Tongue (tissue), 2 donors: ENCODE measurements around the gene SRSF10. TPM values are rescaled to one million over a fixed set of nuclear protein-coding genes. Genes with fewer than 3 reads are reported as not detected.
"Not testable (repeated sequence)": the region's sequence is repeated elsewhere in the genome, so short reads cannot be mapped to it uniquely, and the experiment has no call there.

Experiments
- DNase-seq: peaks from one replicate; pipeline ENCODE4 v3.0.0-alpha.2; 2015
- total RNA-seq: library from RNA; depleted of rRNA; stranded (reverse); fragments of >200 nt; gene quantifications from one replicate; pipeline ENCODE4 v1.2.3, GENCODE V29; 2014

The SRSF10 gene
- 127 TPM for total RNA-seq

DNA sequence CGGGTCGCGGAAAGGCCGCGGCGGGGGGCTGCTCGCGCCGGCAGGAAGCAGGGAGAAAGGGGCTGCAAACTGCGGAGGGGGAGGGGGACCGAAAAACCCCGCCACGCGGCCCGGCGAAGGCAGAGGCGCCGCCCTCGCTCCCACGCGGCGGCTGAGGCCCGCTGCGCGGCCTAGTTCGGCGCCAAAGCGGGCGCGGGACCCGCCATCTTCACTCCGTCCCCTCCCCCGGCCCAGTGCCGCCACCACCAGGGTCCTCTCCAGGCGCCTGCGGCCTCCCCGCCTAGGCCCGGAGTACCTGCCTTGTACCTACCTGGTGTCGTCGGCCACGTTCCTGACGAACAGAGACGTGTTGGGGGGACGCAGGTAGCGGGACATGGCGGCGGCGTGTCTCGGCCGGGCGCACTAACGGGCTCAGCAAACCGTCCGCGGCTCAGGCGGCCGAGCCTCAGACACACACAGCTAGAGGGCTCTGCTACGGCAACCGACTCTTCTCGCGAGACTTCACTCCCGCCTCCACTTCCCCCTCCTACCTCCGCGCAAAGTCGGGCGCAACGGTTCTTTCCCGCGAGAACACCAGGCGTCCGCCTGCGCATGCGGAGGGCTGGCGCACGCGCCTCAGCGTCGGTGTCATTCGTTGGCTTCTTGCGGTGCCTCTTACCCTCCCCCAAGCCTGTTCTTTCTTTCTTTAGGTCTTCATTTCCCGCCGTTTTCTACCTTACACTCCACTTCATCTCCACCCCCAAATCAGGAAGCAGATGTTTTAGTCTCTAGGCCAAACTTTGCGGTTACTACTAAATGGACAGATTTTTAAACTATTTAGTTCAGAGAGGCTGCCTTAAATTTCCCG is at the start of gene SRSF10:
TSS of gene SRSF10 (minus strand) at position 447 of the 847 bp plus-strand sequence. CDS start at position 375, 72 bp downstream.
- peak; percentile 100 for DNase-seq

- peak; percentile 65 for DNase-seq
Measured at GRCh38 chr1:24027838-24028468, 47.8 kb upstream of the SRSF10 start.

- DNase-seq = no peak
Measured at GRCh38 chr1:24022581-24023361, 42.6 kb upstream of the SRSF10 start.

GRCh38 chr1:24021403-24022266 is 41.5 kb upstream of the SRSF10 start:
- no peak for DNase-seq

- no peak for DNase-seq
Measured at GRCh38 chr1:24020470-24020869, 40.3 kb upstream of the SRSF10 start.

DNA sequence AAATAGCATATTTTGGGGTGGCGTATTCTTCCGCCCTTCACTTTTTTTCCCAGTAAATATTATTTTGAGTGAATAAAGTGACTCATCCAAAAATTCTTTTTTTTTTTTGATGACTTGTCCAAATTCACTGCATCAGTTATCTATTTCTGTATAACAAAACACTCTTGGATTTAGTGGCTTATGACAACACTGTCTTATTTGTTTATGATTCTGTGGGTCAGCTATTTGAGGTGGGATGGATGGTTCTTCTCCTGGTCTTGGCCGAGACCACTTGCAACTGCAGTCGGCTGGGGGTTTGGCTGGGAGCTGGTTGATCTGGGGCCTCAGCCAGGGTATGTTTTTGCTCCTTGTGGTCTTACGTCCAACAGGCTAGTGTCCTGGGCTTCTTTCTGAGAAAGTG is 39.9 kb upstream of the SRSF10 start:
- peak; percentile 43 for DNase-seq

- DNase-seq = peak; percentile 97
Measured at GRCh38 chr1:24018611-24019580, 38.8 kb upstream of the SRSF10 start.

GRCh38 chr1:24015221-24016210 is 35.4 kb upstream of the SRSF10 start:
- DNase-seq = peak; percentile 84

DNA sequence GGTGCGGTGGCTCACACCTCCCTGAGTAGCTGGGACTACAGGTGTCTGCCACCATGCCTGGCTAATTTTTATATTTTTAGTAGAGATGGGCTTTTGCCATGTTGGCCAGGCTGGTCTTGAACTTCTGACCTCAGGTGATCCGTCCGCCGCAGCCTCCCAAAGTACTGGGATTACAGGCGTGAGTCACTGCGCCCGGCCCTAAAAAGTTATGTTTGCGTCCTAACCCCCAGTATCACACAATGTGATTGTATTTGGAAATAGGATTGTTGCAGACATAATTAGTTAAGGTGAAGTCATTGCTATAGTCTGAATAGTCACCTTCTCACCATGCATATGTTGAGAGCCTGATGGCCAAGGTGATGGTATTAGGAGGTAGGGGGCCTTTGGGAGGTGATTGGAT is 32.8 kb upstream of the SRSF10 start:
- not testable (repeated sequence) for DNase-seq

DNA sequence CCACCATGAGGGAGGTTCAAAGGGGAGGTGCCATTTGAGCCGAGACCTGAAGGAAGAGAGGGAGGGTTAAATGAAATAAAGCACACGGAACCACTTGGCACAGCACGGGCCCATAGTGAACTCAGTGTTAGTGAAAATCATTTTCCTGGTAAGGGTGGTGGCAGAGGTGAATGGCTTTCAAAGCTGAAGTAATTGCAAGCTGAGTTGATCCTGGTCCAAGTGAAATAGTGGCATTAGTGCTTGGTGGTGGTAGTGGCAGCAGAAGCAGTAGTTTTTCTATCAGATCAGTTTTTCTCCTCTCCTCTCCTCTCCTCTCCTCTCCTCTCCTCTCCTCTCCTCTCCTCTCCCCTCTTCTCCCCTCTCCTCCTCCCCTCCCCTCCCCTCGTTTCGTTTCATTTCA is 30.5 kb upstream of the SRSF10 start:
- no peak for DNase-seq

DNA sequence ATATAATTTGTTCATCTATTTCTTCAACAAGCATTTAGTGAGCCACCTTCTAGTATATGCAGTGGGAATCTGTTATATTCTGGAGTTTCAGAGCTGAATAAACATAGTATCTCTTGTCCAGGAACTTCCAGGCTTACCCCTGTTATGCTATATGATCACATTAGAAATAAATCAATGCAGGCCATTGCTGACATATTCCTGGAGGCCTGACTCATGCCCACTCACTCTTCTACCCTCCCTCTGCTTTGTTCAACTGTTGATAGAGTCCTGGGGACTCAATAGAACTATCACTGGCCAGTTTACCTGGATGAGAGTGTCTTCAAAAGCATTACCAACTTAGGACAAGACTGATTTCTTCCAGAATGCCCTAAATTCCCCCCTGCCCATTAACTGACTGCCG is 29.3 kb upstream of the SRSF10 start:
- DNase-seq = no peak

GRCh38 chr1:24008574-24009184 is 28.6 kb upstream of the SRSF10 start:
- peak; percentile 46 for DNase-seq

GRCh38 chr1:24007079-24007478 is 27.0 kb upstream of the SRSF10 start:
- no peak for DNase-seq

GRCh38 chr1:24005163-24005562 is 25.0 kb upstream of the SRSF10 start:
- DNase-seq = no peak

GRCh38 chr1:24004132-24004531 is 24.0 kb upstream of the SRSF10 start:
- no peak for DNase-seq

GRCh38 chr1:24003331-24003972 is 23.3 kb upstream of the SRSF10 start:
- no peak for DNase-seq

GRCh38 chr1:24002695-24003094 is 22.6 kb upstream of the SRSF10 start:
- DNase-seq = no peak

DNA sequence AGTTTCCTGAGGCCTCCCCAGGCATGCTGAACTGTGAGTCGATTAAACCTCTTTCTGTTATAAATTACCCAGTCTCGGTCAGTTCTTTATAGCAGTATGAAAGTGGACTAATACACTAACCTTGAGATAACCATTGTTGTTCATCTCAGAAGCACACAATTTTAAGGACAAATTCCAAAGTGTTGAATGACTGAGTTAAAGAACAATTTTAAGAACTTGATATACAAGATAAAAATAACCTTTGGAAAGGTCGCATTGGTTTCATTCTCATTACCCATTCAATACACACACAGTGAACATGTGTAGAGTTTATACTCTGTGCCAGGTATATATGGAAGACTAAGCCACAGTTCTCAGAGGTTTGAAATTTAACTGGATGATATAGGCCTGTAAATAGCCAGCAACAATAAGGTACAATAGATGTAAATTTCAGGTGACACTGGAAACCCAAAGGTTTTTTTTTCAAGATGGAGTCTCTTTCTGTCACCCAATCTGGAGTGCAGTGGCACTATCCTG is 19.1 kb upstream of the SRSF10 start:
- DNase-seq = no peak
